OCI-M2 (cell line): ENCODE measurements around the gene HNRNPUL2.

Source experiments
- DNase-seq: peaks from one replicate; lab custom pipeline; 2025; ENCODE audit not compliant: unreplicated experiment; lab: John Stamatoyannopoulos, UW

HNRNPUL2 gene

GRCh38 chr11:62671608-62672389 is 55.5 kb downstream of the HNRNPUL2 start, which contains the start of the genes LBHD1 and UQCC3:
Gene LBHD1, minus strand, starts transcription at chr11:62672267. Its CDS starts 2,236 bp downstream, at chr11:62670031.
Gene UQCC3, plus strand, starts transcription at chr11:62671673. Its CDS starts 73 bp downstream, at chr11:62671746.
- DNase-seq: peak; percentile 81

- no peak for DNase-seq
Observed at GRCh38 chr11:62671236-62671607, 56.0 kb downstream of the HNRNPUL2 start.

GRCh38 chr11:62669420-62670161 is 57.7 kb downstream of the HNRNPUL2 start:
- no peak for DNase-seq

- DNase-seq: no peak
Observed at GRCh38 chr11:62667460-62667859, 59.8 kb downstream of the HNRNPUL2 start.

- DNase-seq: no peak
Observed at GRCh38 chr11:62666259-62666926, 60.9 kb downstream of the HNRNPUL2 start.

- no peak for DNase-seq
Observed at GRCh38 chr11:62665599-62666258, 61.5 kb downstream of the HNRNPUL2 start.

GRCh38 chr11:62665075-62665598 is 62.1 kb downstream of the HNRNPUL2 start, which contains the start of the genes C11orf98 and CSKMT:
Gene C11orf98, minus strand, starts transcription at chr11:62665210. Its CDS starts 41 bp downstream, at chr11:62665169.
Gene CSKMT, plus strand, starts transcription at chr11:62665312. Its CDS starts 568 bp downstream, at chr11:62665880.
- peak; percentile 79 for DNase-seq

GRCh38 chr11:62664405-62665074 is 62.7 kb downstream of the HNRNPUL2 start:
- no peak for DNase-seq
